Measurements from ENCODE around the gene GRIFIN.

The GRIFIN gene

GRCh38 chr7:2476298-2476697, at the start of gene GRIFIN:
TSS of gene GRIFIN (minus strand) at chr7:2476398. CDS start at chr7:2476383, 15 bp downstream.
- no peak for DNase-seq (ENCODE audit: low spot score)

GRCh38 chr7:2524808-2525657, 48.8 kb upstream of the GRIFIN start:
- DNase-seq (ENCODE audit: low spot score) = no peak

- DNase-seq (ENCODE audit: low spot score) = peak; percentile 92
Measured at GRCh38 chr7:2523941-2524807, 48.0 kb upstream of the GRIFIN start.

- DNase-seq (ENCODE audit: low spot score) = no peak
Measured at GRCh38 chr7:2523461-2523936, 47.3 kb upstream of the GRIFIN start.

- no peak for DNase-seq (ENCODE audit: low spot score)
Measured at GRCh38 chr7:2522780-2523433, 46.7 kb upstream of the GRIFIN start.

- DNase-seq (ENCODE audit: low spot score) = peak; percentile 88
Measured at GRCh38 chr7:2521952-2522591, 45.9 kb upstream of the GRIFIN start.

GRCh38 chr7:2521341-2521745, 45.1 kb upstream of the GRIFIN start:
- no peak for DNase-seq (ENCODE audit: low spot score)

GRCh38 chr7:2520761-2521290, 44.6 kb upstream of the GRIFIN start:
- no peak for DNase-seq (ENCODE audit: low spot score)

- DNase-seq (ENCODE audit: low spot score) = no peak
Measured at GRCh38 chr7:2520131-2520760, 44.0 kb upstream of the GRIFIN start.

- peak; percentile 85 for DNase-seq (ENCODE audit: low spot score)
Measured at GRCh38 chr7:2519119-2519930, 43.1 kb upstream of the GRIFIN start, which contains the start of gene LFNG. TSS of gene LFNG (plus strand) at chr7:2519774. CDS start at chr7:2519862, 88 bp downstream.

GRCh38 chr7:2518737-2519118, 42.5 kb upstream of the GRIFIN start:
- no peak for DNase-seq (ENCODE audit: low spot score)

GRCh38 chr7:2517678-2518507, 41.7 kb upstream of the GRIFIN start:
- no peak for DNase-seq (ENCODE audit: low spot score)

- no peak for DNase-seq (ENCODE audit: low spot score)
Measured at GRCh38 chr7:2517026-2517425, 40.8 kb upstream of the GRIFIN start.

- no peak for DNase-seq (ENCODE audit: low spot score)
Measured at GRCh38 chr7:2516194-2516555, 40.0 kb upstream of the GRIFIN start.

GRCh38 chr7:2515424-2516193, 39.4 kb upstream of the GRIFIN start:
- DNase-seq (ENCODE audit: low spot score) = no peak

- DNase-seq (ENCODE audit: low spot score) = no peak
Measured at GRCh38 chr7:2514473-2515423, 38.5 kb upstream of the GRIFIN start.

- DNase-seq (ENCODE audit: low spot score) = no peak
Measured at GRCh38 chr7:2513702-2514101, 37.5 kb upstream of the GRIFIN start.

Measured in kidney capillary endothelial cell (primary cell).